GM18505 (cell line): ENCODE data around the gene AIFM3.
"Not testable (repeated sequence)": the region's sequence is repeated elsewhere in the genome, so short reads cannot be mapped to it uniquely, and the experiment has no call there.

Experiments used
- ATAC-seq: cut with Tn5 transposase; IDR thresholded peaks from one replicate; pipeline ENCODE4 v1.9.1; 2021; ENCODE audit not compliant: unreplicated experiment
- POLR2A ChIP-seq: IDR thresholded peaks from 4 replicates; pipeline ENCODE4 v1.6.1; 2011; ENCODE audit warnings: borderline replicate concordance; ENCODE audit not compliant: insufficient read depth, insufficient read length; ENCODE audit errors: extremely low read depth

The AIFM3 gene

GRCh38 chr22:20959578-20960461 lies 7.2 kb upstream of the AIFM3 start:
- no peak for ATAC-seq
- TF ChIP-seq POLR2A: no peak

GRCh38 chr22:20960609-20961008 lies 6.4 kb upstream of the AIFM3 start:
- TF ChIP-seq POLR2A: no peak
- no peak for ATAC-seq

- no peak for ATAC-seq
- no peak for TF ChIP-seq POLR2A
Measured at GRCh38 chr22:20962491-20962945, 4.5 kb upstream of the AIFM3 start.

- no peak for TF ChIP-seq POLR2A
- no peak for ATAC-seq
Measured at GRCh38 chr22:20963201-20964052, 3.6 kb upstream of the AIFM3 start.

- ATAC-seq: no peak
- no peak for TF ChIP-seq POLR2A
Measured at GRCh38 chr22:20964090-20964798, 2.8 kb upstream of the AIFM3 start.

GRCh38 chr22:20964799-20965103 lies 2.3 kb upstream of the AIFM3 start:
- no peak for ATAC-seq
- no peak for TF ChIP-seq POLR2A

GRCh38 chr22:20965104-20965887 lies 1.8 kb upstream of the AIFM3 start:
- ATAC-seq: no peak
- TF ChIP-seq POLR2A: no peak

GRCh38 chr22:20965888-20966855 lies 883 bp upstream of the AIFM3 start:
- no peak for TF ChIP-seq POLR2A
- no peak for ATAC-seq

GRCh38 chr22:20967697-20968211 lies 699 bp downstream of the AIFM3 start:
- TF ChIP-seq POLR2A: no peak
- no peak for ATAC-seq

- ATAC-seq: no peak
- no peak for TF ChIP-seq POLR2A
Measured at GRCh38 chr22:20968281-20968977, 1.4 kb downstream of the AIFM3 start.

GRCh38 chr22:20970939-20971657 lies 4.0 kb downstream of the AIFM3 start:
- ATAC-seq: no peak
- TF ChIP-seq POLR2A: no peak

GRCh38 chr22:20972014-20972694 lies 5.1 kb downstream of the AIFM3 start:
- not testable (repeated sequence) for ATAC-seq
